ENCODE results near the gene RASGRP1. TPM values are rescaled to one million over a fixed set of nuclear protein-coding genes. Genes with fewer than 3 reads are reported as not detected.

Gene RASGRP1
- total RNA-seq, 4 donors from 2014 or later, result 15.0 to 23.1 (median 19.5) TPM

GRCh38 chr15:38540510-38540909 lies 24.1 kb downstream of the RASGRP1 start:
- TF ChIP-seq CTCF (IDR thresholded peaks at IDR 0.05) (no peak), POLR2A (IDR thresholded peaks at IDR 0.05) (no peak)
- intact Hi-C loops (cut with DNase I; ENCODE audit: low total_unique reads), result no loop called here
- no peak for DNase-seq (ENCODE audit: low spot score in 2 of 2)
- no peak overlapping the region for H3K4me3 ChIP-seq (ENCODE audit: low read depth, poor library complexity, severe bottlenecking)
- WGBS, 2 donors, result 89 to 93% methylated on average over 1 of the region's 1 CpG

DNA sequence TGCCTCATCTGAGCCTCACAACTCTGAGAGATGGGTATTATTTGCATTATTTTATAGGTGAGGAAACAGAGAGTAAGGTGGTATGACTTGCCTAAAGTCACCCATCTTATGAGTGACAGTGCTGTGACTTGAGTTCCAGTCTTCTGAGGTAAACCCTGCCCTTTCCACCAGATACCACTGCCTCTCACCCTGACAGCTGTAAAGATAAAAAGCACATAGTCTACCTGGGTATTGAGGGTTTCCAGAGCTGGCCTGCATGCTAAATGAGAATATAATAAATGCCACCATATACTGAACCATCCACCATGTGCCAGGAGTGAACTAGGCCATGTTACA lies 25.6 kb downstream of the RASGRP1 start:
- no peak for DNase-seq (ENCODE audit: low spot score in 2 of 2)
- no peak overlapping the region for H3K4me3 ChIP-seq (ENCODE audit: low read depth, poor library complexity, severe bottlenecking)
- TF ChIP-seq POLR2A (IDR thresholded peaks at IDR 0.05), result no peak
- TF ChIP-seq CTCF (IDR thresholded peaks at IDR 0.05), result no peak
- intact Hi-C loops (cut with DNase I; ENCODE audit: low total_unique reads), result no loop called here

- intact Hi-C loops (cut with DNase I; ENCODE audit: low total_unique reads), result no loop called here
- no peak for DNase-seq (ENCODE audit: low spot score in 2 of 2)
- TF ChIP-seq CTCF (IDR thresholded peaks at IDR 0.05) (no peak), POLR2A (IDR thresholded peaks at IDR 0.05) (no peak)
- H3K4me3 ChIP-seq (ENCODE audit: low read depth, poor library complexity, severe bottlenecking), result no peak overlapping the region
- WGBS, 2 donors, result 82 to 85% methylated on average over 8 of the region's 8 CpGs
Measured at GRCh38 chr15:38538328-38539007, 26.1 kb downstream of the RASGRP1 start.

GRCh38 chr15:38536201-38536676 lies 28.4 kb downstream of the RASGRP1 start:
- 53 to 56% methylated on average over 3 of the region's 3 CpGs for WGBS, 2 donors
- no peak for TF ChIP-seq CTCF (IDR thresholded peaks at IDR 0.05)
- TF ChIP-seq POLR2A (IDR thresholded peaks at IDR 0.05), result no peak
- no peak for DNase-seq (ENCODE audit: low spot score in 2 of 2)
- H3K4me3 ChIP-seq (ENCODE audit: low read depth, poor library complexity, severe bottlenecking), result no peak overlapping the region
- intact Hi-C loops (cut with DNase I; ENCODE audit: low total_unique reads), result no loop called here

DNA sequence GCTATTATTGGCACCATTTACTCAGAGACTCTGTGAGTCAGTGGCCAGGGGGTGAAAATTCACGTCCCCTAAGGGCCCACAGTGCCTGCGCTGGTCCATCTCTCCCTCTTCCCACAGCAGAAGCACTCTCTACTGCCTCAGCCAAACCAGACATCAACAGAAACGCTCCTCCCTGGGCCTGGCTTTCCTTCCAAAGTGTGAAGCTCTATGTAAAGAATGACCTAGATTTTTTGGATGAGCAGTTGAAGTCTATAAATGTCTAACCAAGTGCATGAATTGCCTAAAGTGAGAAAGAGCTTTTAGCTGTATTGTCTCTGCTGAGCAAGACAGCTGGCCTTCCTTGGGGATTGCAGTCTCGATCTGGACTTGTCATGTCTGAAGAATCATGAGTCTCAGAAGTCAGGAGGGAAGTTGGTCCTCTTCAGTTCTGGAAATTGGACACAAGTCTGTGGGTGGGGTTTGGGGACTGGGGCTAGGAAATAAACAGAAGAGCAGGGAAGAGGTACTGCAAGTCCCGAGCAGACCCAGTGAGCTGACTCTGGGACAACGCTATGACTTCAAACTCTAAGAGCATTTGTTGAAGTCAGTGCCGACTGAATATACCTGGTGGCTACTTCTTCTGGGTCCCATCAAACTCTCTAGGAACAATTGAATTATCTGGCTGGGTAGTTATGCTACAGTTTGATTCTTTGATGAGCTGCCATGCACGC lies 29.0 kb downstream of the RASGRP1 start:
- TF ChIP-seq POLR2A (IDR thresholded peaks at IDR 0.05), result no peak
- TF ChIP-seq CTCF (IDR thresholded peaks at IDR 0.05), result no peak
- no peak for DNase-seq (ENCODE audit: low spot score in 2 of 2)
- WGBS, 2 donors, result 73 to 76% methylated on average over 8 of the region's 8 CpGs
- intact Hi-C loops (cut with DNase I; ENCODE audit: low total_unique reads), result no loop called here
- H3K4me3 ChIP-seq (ENCODE audit: low read depth, poor library complexity, severe bottlenecking), result no peak overlapping the region
